Calu3 (cell line): ENCODE data around the gene PTBP1. TPM values are rescaled to one million over a fixed set of nuclear protein-coding genes. Genes with fewer than 3 reads are reported as not detected.
"Not testable (repeated sequence)": the region's sequence is repeated elsewhere in the genome, so short reads cannot be mapped to it uniquely, and the experiment has no call there.

Source experiments
- BruUV-seq: library from RNA; stranded (reverse); fragments of 400-500 nt; replicated peaks from 2 replicates; lab custom pipeline; 2021; lab: Mats Ljungman, UMichigan
- CTCF ChIA-PET: fragments of 300-600 bp; sonication (Branson Sonifier 250); formaldehyde crosslinking; loops from one replicate; lab custom pipeline; 2022; ENCODE audit warnings: antibody characterized with exemption; lab: Charles Lee
- DNase-seq: peaks from one replicate; pipeline ENCODE4 v3.0.0; 2022
- H3K27ac Mint-ChIP-seq: one replicate; pipeline ENCODE4 v1.8.0; 2022; ENCODE audit warnings: mixed read lengths; ENCODE audit not compliant: unreplicated experiment
- H3K27me3 Mint-ChIP-seq: one replicate; pipeline ENCODE4 v1.8.0; 2022; ENCODE audit warnings: mixed read lengths; ENCODE audit not compliant: unreplicated experiment
- H3K36me3 Mint-ChIP-seq: one replicate; pipeline ENCODE4 v1.8.0; 2022; ENCODE audit warnings: mild to moderate bottlenecking, moderate library complexity, mixed read lengths; ENCODE audit not compliant: insufficient read depth, unreplicated experiment
- H3K4me1 Mint-ChIP-seq: one replicate; pipeline ENCODE4 v1.8.0; 2022; ENCODE audit warnings: mild to moderate bottlenecking, low read depth, mixed read lengths; ENCODE audit not compliant: unreplicated experiment
- H3K4me3 Mint-ChIP-seq: one replicate; pipeline ENCODE4 v1.8.0; 2022; ENCODE audit warnings: mild to moderate bottlenecking, low read depth, moderate library complexity, mixed read lengths; ENCODE audit not compliant: unreplicated experiment
- H3K9me3 Mint-ChIP-seq: one replicate; pipeline ENCODE4 v1.8.0; 2022; ENCODE audit warnings: low read depth, mixed read lengths; ENCODE audit not compliant: unreplicated experiment
- CTCF ChIP-seq: fragments of 200-600 bp; IDR thresholded peaks from one replicate; pipeline ENCODE4 v1.8.0; 2022; ENCODE audit warnings: antibody characterized with exemption; ENCODE audit not compliant: unreplicated experiment
- intact Hi-C: fragments of 100-400 bp; cut with micrococcal nuclease; formaldehyde crosslinking; loops from one replicate; pipeline ENCODE4 v1.10.0; 2022; ENCODE audit not compliant: unreplicated experiment
- total RNA-seq: library from RNA; stranded (reverse); gene quantifications from 2 replicates; pipeline ENCODE4 v1.2.3, GENCODE V29; 2022

Gene PTBP1
- total RNA-seq, 1 experiment from 2014 or later, result 409 TPM

GRCh38 chr19:848386-848921 is 51.2 kb downstream of the PTBP1 start:
- BruUV-seq, result no TSS peak
- CTCF ChIA-PET, result no interaction called here
- intact Hi-C loops, result no loop called here
- no peak for DNase-seq
- H3K4me1 Mint-ChIP-seq, result peaks cover 9% of the 10 kb centered on the region
- H3K36me3 Mint-ChIP-seq, result no peaks in the 10 kb centered on the region
- no peak overlapping the region for H3K27ac Mint-ChIP-seq
- TF ChIP-seq CTCF, result no peak
- no peak overlapping the region for H3K4me3 Mint-ChIP-seq
- peaks cover 60% of the 10 kb centered on the region for H3K27me3 Mint-ChIP-seq
- H3K9me3 Mint-ChIP-seq, result no peaks in the 10 kb centered on the region

DNA sequence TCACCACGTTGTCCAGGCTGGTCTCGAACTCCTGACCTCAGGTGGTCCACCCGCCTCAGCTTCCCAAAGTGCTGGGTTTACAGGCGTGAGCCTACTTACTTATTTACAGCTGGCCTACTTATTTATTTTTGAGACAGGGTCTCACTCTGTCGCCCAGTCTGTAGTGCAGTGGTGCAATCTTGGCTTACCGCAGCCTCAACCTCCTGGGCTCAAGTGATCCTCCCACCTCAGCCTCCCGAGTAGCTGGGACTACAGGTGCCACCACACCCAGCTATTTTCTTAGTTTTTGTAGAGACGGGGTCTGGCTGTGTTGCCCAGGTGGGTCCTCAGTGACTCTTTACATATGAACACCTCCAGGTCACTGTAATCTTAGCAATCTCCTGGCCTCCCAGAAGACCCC is 51.9 kb downstream of the PTBP1 start:
- BruUV-seq, intact Hi-C loops, H3K9me3 Mint-ChIP-seq, H3K36me3 Mint-ChIP-seq, H3K4me1 Mint-ChIP-seq, DNase-seq, H3K27ac Mint-ChIP-seq, H3K4me3 Mint-ChIP-seq: not testable (repeated sequence)
- H3K27me3 Mint-ChIP-seq, result peaks cover 56% of the 10 kb centered on the region
- CTCF ChIA-PET, result interaction anchor here (1.5 kb wide), 1 partner anchor 10 kb away, joined by 4 read pairs; the partner anchor contains the start of gene CFD

DNA sequence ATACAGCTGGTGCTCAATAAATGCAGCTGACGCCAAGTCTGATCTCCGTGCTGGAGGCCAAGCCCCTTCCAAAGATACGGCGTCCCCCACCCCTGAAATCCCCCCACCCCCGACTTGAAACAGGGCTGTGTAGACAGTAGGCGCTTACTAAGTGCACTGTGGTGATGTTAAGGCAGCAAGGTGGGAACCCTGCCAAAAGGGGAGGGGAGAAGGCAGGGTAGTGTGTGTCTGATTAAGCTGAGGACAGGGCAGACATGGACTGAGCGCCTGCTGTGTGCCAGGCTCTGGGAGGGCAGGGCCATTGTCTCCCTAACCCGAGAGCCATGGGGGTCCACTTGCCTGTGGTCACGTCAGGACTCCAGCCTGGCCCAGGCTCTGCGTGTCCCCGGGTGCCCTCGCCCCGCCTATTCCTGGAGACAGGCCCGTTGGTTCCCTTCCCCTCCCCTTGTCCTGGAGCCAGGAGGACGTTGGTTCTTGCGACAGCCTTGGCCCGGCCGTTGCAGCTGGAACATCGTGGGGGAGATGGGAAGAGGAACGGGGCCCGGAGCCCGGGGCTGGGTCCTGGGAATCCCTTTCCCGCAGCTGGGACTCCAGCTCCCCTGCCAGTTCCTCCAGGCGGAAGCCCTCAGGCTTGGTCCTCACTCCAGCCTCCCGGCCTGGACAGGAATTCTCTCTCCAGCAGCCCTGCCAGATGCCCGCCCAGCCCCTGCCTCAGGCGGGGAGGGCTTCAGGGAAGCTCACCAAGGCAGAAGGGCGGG is 53.1 kb downstream of the PTBP1 start:
- Mint-ChIP-seq H3K36me3 (no peaks in the 10 kb centered on the region), H3K9me3 (no peaks in the 10 kb centered on the region), H3K4me3 (no peak overlapping the region), H3K4me1 (peaks cover 9% of the 10 kb centered on the region), H3K27me3 (peaks cover 44% of the 10 kb centered on the region), H3K27ac (no peak overlapping the region)
- BruUV-seq, result no TSS peak
- intact Hi-C loops, result no loop called here
- CTCF ChIA-PET, result interaction anchor here (0.6 to 1.5 kb wide), 2 partner anchors 9 to 173 kb away, joined by 3 to 4 read pairs; partner anchors contain the start of gene CFD
- no peak for TF ChIP-seq CTCF
- peak; percentile 56 for DNase-seq

- H3K27me3 Mint-ChIP-seq, result peaks cover 38% of the 10 kb centered on the region
- DNase-seq, result no peak
- no peak overlapping the region for H3K27ac Mint-ChIP-seq
- intact Hi-C loops, result no loop called here
- no TSS peak for BruUV-seq
- H3K4me3 Mint-ChIP-seq, result no peak overlapping the region
- H3K4me1 Mint-ChIP-seq, result peaks cover 9% of the 10 kb centered on the region
- CTCF ChIA-PET, result interaction anchor here (1.5 kb wide), 1 partner anchor 8 kb away, joined by 4 read pairs; the partner anchor contains the start of gene CFD
- H3K9me3 Mint-ChIP-seq, result no peaks in the 10 kb centered on the region
- TF ChIP-seq CTCF, result no peak
- H3K36me3 Mint-ChIP-seq, result no peaks in the 10 kb centered on the region
These were observed 53.7 kb downstream of the PTBP1 start for GRCh38 chr19:850979-851335.
